PC-3 (cell line): ENCODE results near the gene DIAPH3.

ENCODE experiments used
- CTCF ChIP-seq: fragments of 300-600 bp; sonication (generic); conservative IDR thresholded peaks from 2 replicates; pipeline ENCODE4 v1.5.1; 2017; ENCODE audit warnings: antibody characterized with exemption, low read depth, mild to moderate bottlenecking, low read length
- EZH2 ChIP-seq: fragments of 300-600 bp; sonication (generic); IDR thresholded peaks from one replicate; pipeline ENCODE4 v1.6.1; 2017; ENCODE audit warnings: antibody characterized with exemption, mild to moderate bottlenecking, low read length; ENCODE audit not compliant: unreplicated experiment
- EZH2phosphoT487 ChIP-seq: fragments of 300-600 bp; sonication (generic); IDR thresholded peaks from 2 replicates; pipeline ENCODE4 v1.6.1; 2018; ENCODE audit warnings: mild to moderate bottlenecking, antibody characterized with exemption, low read length, borderline replicate concordance

- no peak for TF ChIP-seq CTCF
- no peak for TF ChIP-seq EZH2
- TF ChIP-seq EZH2phosphoT487 = no peak
These were observed 433.7 kb downstream of the DIAPH3 start for GRCh38 chr13:59730026-59730425.
